ENCODE data around the gene ABHD6. TPM values are rescaled to one million over a fixed set of nuclear protein-coding genes. Genes with fewer than 3 reads are reported as not detected.
"Not testable (repeated sequence)": the region's sequence is repeated elsewhere in the genome, so short reads cannot be mapped to it uniquely, and the experiment has no call there.

ABHD6 gene
- polyA plus RNA-seq, 4 donors: 7.6 to 11.7 (median 9.6) TPM

DNA sequence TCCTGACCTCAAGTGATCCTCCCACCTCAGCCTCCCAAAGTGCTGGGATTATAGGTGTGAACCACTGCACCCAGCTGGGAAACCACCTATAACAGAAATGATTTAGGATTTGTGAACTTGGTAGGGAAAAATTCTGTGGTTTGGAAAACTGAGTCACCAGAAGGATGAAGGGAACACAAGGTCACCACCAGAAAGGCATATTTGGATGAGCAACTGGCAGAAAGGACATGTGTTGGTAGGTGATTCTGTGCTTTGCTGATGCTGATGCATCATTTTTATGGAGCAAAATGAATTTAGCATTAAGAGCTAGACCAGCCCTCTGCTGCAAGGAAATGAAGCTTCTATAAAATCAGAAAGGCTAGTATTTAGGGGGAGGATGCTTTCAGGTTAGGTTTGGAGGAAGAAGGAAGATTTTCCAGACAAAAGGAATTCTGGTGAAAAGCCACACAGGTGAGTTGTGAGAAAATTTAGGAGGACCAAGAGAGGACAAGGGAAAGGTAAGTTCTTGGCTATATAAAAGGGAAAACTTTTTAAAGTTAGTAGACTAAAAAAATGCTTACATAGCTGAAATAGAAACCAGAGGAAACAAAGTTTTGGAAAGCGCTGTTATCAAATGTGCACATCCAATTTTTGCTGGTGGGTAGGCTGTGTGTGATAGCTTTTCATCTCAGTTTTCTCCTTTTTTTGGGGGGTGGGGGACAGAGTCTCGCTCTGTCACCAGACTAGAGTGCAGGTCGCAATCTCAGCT is 98.7 kb downstream of the ABHD6 start:
- no peak for DNase-seq (ENCODE audit: low read depth in 4 of 4, low spot score in 3 of 4)

DNA sequence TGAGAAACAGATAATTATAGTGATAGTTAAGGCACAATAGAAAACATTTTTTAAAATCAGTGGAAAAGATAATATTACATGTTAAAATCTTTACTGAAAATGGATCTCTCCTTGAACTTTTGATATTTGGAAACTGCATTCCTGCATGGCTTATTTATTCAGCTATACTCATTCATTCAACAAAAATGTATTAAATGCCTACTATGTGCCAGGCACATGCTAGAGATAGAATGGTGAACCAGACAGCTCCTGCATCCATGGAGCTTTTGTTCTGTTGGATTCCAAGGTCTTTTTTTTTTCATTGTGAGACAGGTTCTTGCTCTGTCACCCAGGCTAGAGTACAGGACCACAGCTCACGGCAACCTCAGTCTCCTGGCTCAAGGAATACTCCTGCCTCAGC is 99.6 kb downstream of the ABHD6 start:
- no peak for DNase-seq (ENCODE audit: low read depth in 4 of 4, low spot score in 3 of 4)

DNA sequence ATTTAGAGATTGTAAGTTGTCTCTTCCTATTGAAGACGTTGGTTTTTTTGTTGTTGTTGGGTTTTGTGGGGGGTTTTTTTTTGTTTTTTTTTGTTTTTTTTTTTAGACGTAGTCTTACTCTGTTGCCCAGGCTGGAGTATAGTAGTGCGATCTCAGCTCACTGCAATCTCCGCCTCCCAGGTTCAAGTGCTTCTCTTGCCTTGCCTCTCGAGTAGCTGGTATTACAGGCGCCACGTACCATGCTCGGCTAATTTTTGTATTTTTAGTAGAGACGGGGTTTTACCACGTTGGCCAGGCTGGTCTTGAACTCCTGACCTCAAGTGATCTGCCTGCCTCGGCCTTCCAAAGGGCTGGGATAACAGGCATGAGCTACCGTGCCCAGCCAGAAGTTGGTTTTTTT is 101.6 kb downstream of the ABHD6 start:
- DNase-seq (ENCODE audit: low read depth in 4 of 4, low spot score in 3 of 4): not testable (repeated sequence)

DNA sequence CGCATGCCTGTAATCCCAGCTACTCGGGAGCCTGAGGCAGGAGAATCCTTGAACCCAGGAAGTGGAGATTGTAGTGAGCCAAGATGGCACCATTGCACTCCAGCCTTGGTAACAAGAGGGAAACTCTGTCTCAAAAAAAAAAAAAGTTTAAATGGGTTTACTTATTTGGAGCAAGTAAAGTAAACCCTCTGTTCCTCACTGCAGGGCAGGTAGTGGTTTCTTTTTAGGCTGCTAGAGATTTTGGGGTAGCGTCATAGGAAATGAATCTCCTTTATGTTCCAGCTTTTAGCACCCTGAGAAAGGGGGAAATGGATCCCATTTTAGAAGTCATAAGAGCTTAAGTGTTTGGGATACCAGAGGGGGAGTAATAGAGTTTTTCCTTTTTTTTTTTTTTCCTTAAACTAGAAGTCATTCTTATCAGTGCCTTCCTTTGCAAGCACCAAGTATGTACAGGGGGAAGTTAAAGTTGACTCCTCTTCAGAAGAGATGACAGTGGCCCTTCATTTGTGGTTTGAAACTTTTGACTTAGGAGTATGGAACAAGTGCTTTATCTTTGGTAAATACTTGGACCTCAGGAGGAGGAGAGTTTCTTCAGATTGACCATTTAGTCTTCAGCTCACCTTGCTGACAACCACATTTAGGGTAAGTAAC is 103.1 kb downstream of the ABHD6 start:
- DNase-seq (ENCODE audit: low read depth in 4 of 4, low spot score in 3 of 4): no peak

DNA sequence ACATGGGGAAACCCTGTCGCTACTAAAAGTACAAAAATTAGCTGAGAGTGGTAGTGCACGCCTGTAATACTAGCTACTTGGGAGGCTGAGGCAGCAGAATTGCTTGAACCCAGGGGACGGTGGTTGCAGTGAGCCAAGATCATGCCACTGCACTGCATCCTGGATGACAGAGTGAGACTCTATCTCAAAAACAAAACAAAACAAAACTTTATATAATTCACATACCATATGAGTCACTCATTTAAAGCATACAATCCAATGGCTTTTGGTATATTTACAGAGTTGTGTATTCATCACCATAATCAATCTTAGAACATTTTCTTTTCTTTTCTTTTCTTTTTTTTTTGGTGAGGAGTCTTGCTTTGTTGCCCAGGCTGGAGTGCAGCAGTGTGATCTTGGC is 103.8 kb downstream of the ABHD6 start:
- DNase-seq (ENCODE audit: low read depth in 4 of 4, low spot score in 3 of 4): no peak

DNA sequence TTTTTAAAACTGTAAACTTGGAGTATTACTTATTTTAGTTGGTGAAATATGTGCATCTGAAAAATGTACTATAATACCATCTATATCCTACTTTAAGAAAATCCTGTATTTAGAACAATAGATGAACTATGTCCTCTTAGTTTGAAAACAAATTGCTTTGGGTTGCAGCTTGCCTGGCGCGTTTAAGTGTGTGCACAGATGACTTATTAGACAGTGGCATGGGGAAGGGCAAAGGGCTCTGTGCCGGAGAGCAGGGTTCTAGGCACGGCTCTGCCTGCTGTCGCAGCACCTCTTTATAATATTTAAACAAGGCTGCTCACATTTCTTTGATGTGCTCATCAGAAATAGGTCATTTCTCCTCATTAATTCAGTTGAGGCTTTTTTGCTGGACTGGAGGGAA is 105.1 kb downstream of the ABHD6 start:
- no peak for DNase-seq (ENCODE audit: low read depth in 4 of 4, low spot score in 3 of 4)

Other genes starting within 250 kb of the ABHD6 start
- 100 to 1,000 TPM; 172 to 239 (median 185) TPM for gene FLNB, start 229.4 kb upstream of the ABHD6 start, polyA plus RNA-seq (ENCODE audit: insufficient read length in 4 of 4)
- gene DNASE1L3, start 26.8 kb upstream of the ABHD6 start, polyA plus RNA-seq (ENCODE audit: insufficient read length in 4 of 4): 10 to 100 TPM in 1 of 4 donors, 1 to 10 TPM in 3; 2.5 to 17.2 (median 3.5) TPM
- gene RPP14, start 68.5 kb downstream of the ABHD6 start, polyA plus RNA-seq (ENCODE audit: insufficient read length in 4 of 4): 10 to 100 TPM; 15.4 to 23.7 (median 21.2) TPM
- gene HTD2, start 68.7 kb downstream of the ABHD6 start, polyA plus RNA-seq (ENCODE audit: insufficient read length in 4 of 4): 10 to 100 TPM; 10.1 to 17.1 (median 12.3) TPM
- gene PXK, start 95.1 kb downstream of the ABHD6 start, polyA plus RNA-seq (ENCODE audit: insufficient read length in 4 of 4): 10 to 100 TPM; 23.2 to 30.6 (median 28.0) TPM
- gene PDHB, start 196.0 kb downstream of the ABHD6 start, polyA plus RNA-seq (ENCODE audit: insufficient read length in 4 of 4): 100 to 1,000 TPM in 3 of 4 donors, 10 to 100 TPM in 1; 70.6 to 125 (median 108) TPM